Stimulated activated CD4-positive, alpha-beta T cell treated with anti-CD3 and anti-CD28 coated beads, Interleukin-4, amount 100 ng/mL, for 4 hours (primary cell): ENCODE results near the gene GMEB2.
"Not testable (repeated sequence)": the region's sequence is repeated elsewhere in the genome, so short reads cannot be mapped to it uniquely, and the experiment has no call there.

Source experiments
- DNase-seq, 2 experiments: peaks; one replicate each; pipeline ENCODE4 v3.0.0-alpha.2; 2020

Gene GMEB2, protein sequence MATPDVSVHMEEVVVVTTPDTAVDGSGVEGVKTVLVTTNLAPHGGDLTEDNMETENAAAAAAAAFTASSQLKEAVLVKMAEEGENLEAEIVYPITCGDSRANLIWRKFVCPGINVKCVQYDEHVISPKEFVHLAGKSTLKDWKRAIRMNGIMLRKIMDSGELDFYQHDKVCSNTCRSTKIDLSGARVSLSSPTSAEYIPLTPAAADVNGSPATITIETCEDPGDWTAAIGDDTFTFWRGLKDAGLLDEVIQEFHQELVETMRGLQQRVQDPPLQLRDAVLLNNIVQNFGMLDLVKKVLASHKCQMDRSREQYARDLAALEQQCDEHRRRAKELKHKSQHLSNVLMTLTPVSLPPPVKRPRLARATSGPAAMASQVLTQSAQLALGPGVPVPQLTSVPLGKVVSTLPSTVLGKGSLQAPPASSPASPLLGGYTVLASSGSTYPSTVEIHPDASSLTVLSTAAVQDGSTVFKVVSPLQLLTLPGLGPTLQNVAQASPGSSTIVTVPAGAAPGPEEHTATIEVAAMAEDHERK

DNA sequence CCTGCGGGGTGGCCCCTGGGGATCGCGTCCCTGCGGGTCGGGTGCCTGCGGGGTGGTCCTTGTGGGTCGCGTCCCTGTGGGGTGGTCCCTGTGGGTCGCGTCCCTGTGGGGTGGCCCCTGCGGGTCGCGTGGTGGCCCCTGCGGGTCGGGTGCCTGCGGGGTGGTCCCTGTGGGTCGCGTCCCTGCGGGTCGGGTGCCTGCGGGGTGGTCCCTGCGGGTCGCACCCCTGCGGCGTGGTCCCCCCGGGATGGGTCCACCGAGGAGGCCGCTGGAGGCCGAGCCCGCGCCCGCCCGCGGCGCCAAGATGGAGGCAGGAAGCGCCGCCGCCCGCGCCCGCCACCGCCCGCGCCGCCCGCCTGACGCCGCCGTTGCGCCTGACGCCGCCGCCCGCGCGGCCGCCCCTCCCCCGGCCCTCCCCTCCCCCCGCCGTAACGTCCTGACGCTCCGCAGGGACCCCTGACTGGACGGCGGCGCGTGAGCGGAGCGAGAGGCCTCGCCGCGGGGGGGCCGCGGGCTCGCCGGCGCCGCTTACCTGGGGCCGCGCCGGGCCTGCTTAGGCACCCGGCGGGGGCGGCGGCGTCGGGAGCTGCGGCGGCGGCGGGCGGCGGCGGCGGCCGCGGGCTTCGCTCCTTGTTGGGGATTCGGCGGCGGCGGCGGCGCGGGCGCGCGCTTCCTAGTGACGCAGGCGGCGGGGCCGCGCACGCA is at the start of gene GMEB2:
TSS of gene GMEB2 (minus strand) at position 678 of the 705 bp plus-strand sequence. CDS start 7,704 bp downstream, outside the sequence.
- DNase-seq = peak; percentile 72 to 79

DNA sequence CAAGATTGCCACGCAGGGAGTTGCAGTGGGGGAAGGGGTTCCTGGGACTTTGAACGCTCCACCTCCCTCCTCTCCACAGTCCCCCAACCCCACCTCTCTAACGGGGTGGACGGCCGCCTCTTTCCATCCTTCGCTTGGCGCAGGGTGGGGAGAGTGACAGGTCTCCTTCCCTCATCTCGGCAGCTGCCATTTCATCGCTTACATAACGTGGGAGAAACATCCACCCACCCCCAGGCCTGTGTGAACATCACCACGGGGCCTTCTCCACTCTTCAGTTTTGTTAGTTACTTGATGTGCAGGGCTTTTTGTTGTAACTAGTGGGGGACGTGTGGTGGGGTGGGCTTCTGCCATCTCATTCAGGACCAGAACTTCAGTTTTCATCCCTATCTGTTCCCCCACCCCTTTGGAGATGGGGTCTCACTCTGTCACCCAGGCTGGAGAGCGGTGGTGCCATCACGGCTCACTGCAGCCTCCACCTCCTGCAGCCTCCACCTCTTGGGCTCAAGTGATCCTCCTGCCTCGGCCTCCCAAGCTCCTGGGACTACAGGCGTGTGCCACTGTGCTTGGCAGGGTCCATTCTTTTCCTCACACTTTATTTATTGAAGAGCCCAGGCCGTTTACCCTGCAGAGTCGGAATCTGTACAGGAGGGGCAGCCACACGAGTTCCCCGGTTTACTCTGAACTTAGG is 48.9 kb upstream of the GMEB2 start:
- no peak for DNase-seq

DNA sequence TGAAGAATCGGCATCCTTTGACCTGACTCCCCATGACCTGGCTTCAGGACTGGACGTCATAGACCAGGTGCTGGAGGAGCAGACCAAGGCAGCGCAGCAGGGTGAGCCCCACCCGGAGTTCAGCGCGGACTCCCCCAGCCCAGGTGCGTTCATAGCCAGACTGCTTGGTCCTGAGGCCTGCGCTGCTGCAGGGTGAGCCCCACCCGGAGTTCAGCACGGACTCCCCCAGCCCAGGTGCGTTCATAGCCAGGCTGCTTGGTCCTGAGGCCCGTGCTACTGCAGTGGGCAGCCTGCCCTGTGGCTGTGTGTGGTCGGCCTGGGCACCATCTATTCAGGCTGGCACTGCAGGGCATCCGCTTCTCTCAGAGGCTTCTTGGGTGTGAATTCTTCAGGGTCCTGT is 47.0 kb upstream of the GMEB2 start:
- DNase-seq = no peak

DNA sequence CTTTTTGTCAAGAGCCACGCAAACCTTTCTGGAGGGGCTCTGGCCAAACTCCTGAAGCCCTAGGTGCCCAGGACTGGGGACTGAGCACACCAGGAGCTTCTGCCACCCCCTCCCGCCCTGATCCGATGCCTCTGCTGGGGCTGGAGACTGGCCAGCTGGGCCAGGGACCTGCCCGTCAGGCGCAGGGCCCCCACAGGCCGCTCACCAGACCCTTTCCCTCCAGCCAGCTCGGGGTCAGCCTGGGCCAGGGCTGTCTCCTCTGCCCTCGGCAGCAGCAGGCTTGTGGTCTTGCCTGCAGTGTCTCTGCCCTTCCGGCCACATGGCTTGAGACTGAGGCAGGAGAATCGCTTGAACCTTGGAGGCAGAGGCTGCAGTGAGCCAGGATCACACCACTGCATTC is 45.8 kb upstream of the GMEB2 start:
- DNase-seq = no peak

DNA sequence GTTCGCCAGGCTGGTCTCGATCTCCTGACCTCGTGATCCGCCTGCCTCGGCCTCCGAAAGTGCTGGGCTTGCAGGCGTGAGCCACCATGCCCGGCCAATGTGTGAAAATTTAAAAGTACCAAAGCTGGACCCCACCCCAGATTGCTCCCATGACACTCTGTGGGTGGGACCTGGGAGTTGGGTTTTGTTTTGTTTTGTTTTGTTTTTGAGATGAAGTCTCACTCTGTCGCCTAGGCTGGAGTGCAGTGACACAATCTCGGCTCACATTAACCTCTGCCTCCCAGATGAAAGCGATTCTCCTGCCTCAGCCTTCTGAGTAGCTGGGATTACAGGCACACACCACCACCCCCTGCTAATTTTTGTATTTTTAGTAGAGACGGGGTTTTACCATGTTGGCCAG is 44.8 kb upstream of the GMEB2 start:
- not testable (repeated sequence) for DNase-seq

DNA sequence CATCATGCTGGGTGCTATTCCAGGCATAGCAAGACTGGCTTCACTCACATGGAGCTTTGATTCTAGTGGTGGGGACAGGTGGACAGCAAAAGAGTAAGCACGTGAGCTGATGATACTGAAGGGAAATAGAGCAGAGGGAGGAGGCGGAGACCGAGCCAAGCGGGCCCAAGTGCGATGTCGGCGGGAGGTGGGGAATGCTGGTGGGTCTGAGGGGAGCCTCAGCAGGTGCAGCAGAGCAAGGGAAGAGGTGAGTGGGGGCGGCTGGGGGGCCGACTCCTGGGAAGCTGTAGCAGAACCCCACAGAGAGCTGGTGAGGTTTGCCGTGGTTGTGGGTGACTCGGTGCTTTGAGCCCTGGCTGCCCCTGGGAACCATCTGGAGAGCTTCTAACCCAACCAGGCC is 41.5 kb upstream of the GMEB2 start:
- DNase-seq = no peak

DNA sequence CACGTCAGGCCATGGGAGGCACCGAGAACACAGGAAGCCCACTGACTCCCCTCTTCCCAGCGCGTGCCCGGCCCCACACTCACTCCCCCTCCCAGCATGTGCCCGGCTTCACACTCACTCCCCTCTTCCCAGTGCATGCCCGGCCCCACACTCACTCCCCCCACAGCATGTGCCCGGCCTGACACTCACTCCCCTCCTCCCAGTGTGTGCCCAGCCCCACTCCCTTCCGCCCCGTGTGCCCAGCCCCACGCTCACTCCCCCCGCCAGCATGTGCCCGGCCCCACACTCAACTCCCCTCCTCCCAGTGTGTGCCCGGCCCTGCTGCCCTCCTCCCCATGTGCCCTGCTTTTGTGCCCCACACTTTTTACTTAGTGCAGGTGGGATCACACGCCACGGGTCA is 41.0 kb upstream of the GMEB2 start:
- DNase-seq = no peak

DNA sequence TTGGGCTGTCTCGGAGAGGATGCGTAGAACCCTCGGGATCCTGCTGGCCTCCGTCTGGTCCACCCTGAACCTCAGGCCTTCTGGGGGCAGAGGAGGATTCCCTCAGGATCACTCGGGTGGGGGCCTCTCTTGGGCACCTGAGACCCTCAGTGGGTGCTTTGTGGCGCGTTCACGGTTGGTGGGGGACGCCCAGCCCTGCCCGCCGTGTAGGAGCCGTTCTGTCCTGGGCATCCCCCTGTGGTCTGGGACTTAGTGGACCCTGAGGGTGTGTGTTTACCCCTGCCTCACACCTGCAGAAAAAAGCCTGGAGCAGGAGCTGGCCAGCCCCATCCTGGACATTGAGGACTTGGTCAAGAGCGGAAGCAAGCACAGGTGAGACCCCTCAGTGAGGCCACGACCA is 38.8 kb upstream of the GMEB2 start:
- DNase-seq = no peak

DNA sequence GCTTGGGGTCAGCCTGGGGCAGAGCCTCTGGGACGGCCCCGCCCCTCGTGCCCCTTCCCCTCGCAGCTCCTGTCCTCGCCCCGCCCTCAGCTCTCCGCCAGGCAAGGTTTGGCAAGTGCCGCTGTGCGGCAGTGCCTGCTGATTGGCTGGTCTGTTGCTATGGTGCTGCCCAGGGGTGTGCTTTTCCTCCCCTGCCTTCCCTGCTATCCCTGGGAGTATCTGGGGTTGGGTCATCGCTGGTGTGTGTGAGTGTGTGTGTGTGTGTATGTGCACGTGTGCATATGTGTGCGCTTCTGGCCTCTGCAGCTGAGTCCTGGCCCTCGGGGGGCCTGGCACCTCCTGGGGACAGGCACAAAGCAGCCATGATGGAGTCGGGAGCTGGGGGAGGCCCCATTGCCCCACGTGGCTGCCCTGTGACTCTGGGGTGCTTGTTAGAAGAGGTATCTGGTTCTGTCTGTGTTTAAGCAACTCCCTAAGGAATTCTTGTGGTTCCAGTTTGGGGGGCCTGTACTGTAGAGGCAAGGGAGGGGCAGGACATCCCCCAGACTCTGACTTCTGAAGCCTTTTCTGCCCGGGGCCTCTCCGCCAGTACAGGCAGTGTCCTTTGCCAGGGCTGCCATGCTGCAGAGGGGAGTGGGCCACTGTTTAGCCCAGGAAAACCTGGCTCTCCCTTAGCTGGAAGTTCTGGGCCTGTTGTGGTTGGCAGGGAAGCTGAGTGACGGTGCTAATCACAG is 38.1 kb upstream of the GMEB2 start:
- DNase-seq = no peak

DNA sequence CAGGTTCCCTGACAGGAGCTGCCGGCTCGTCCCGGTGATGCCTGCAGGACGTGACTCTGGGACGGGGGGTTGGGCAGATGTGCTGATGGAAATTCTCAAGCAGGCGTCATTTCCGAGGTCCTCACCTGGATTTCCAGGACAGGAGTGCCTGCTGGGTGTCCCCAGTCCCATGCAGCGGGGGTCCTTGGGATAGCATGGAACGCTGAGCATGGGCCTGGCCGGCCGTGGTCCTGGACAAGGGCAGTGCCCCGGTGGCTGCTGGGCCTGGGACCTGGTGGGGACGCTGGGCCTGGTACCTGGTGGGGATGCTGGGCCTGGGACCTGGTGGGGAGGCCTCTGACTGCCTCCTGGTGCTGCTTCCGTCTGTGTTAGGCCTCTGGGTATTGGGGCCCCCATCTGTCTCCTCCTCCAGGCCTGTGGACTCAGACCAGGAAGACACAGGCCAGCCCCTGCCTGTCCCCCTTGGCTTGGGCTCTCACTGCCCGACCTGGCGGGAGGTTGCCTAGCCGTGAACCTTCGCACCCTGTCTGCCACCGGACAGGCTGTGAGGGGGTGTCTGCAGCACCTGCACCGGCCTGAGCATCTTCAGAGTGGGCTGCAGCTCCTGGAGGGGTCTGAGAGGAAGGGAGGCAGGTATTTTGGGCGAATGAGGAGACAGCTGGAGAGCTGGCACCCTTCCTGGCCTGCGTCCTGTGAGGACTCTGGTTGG is 37.4 kb upstream of the GMEB2 start:
- DNase-seq = no peak

DNA sequence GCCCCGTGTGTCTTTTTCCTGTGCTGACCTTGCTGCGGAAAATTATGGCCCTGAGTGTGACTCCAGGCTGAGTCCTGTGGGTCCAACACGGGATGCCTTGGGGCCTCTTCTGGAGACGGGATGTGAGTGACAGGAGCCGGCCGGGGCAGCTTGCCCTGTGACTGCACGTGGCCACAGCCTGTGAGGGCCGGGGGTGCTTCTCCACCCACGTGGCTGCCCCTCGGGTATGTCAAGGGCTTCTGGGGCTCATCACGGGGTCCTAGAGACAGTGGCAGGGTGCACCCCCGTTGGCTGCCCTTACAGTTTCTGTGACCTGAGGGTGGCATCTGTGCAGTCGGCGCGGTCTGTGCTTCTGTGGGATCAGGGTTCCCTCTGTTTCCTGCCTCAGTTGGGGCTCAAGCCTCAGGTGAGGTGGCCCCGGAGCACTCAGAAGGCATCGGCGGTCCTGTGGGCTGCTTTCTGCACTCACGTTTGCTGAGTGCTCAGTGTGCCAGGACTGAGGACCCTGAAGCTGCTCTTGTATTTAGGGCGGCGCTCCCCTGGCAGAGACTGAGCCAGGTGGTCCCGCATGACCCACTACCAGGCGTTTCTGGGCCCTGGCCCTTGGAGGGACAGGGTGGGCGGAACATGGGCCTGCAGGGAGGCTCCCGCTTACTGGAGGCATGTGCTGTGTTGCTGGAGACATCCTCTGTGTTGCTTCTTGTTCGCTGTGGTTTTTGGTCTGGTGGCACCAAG is 36.6 kb upstream of the GMEB2 start:
- no peak for DNase-seq

DNA sequence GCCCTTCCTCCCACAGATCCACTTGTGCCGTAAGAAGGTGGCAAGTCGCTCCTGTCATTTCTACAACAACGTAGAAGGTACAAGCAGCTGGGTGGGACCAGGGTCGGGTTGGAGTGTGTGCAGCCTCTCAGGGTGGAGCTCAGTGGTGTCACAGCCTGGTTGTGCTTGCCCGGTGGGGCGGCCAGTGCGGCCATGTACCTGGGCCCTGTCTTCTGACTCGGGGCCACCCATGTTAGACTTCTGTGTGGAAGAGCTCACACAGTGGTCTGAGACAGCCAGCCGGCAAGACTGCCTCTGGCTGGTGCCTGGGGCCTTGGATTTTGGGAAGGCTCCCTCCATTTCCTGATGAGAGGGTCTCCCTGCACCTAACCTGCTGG is 35.9 kb upstream of the GMEB2 start:
- DNase-seq = no peak

DNA sequence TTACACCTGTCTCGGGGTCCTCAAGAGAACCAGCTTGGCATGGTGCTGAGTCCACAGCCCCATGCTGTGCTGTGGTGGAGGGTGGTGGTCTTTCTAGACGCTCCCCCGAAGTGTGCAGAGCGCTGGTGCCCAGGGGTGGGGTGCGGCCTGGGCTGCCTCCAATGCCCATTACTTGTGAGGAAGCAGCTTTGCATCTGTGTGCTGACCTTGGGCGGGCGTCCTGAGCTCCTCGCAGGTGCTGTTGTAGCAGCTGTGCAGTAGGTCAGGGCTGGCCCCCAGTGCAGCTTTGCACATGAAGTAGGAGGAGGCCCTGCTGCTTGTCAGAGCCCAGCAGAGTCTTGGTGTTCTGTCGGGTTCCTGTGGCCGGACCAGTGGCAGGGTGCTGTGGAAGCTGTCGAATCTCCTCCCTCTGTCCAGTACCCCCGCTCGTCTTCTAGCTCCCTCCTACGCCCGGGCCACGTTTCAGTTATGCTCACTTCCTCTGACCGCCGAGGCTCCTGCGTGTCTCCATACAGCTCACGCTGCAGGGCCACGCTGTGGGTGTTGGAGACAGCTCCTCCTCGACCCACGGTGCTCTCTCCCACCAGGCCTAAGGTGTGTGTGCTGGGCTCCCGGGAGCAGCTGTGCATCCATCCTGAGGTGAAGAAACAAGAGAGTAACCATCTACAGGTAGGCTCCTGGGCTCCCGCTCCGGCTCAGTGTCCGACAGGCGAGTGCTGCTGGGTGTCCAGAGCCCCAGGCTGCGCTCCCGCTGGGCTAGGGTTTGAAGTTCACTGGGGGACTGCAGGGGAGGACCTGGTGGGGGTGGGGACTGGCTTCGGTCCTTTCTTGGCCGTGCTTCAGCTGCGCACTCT is 35.3 kb upstream of the GMEB2 start:
- DNase-seq = no peak

DNA sequence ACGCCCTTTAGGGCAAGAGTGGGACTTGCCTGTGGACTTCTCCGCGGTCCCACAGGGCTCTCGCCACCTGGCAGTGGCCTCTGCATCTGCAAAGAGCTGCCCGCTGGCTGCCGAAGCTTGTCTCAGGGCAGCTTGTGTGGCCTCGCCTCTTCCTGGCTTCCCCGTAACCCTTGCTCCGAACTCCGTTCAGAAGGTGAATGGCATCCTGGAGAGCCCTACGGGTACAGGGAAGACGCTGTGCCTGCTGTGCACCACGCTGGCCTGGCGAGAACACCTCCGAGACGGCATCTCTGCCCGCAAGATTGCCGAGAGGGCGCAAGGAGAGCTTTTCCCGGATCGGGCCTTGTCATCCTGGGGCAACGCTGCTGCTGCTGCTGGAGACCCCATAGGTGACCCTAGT is 34.2 kb upstream of the GMEB2 start:
- DNase-seq = no peak

DNA sequence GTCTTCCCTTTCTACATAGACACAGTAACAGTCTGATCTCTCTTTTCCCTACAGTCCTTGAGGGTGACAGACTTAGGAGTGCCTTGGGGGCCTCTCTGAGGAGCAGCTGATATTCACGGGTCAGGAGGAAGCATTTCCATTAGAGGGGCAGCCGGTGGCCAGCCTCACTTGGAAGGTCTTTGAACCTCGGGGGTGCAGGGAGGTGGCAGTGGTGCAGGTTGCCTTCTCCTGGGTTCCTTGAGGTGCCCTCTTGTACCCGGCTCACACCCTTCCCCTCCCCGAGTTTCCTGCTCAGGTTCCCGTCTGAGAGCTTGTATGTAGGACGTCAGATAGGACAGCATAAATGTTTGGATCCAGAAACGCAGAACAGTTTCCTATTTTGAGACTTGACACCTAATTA is 33.7 kb upstream of the GMEB2 start:
- DNase-seq = no peak

DNA sequence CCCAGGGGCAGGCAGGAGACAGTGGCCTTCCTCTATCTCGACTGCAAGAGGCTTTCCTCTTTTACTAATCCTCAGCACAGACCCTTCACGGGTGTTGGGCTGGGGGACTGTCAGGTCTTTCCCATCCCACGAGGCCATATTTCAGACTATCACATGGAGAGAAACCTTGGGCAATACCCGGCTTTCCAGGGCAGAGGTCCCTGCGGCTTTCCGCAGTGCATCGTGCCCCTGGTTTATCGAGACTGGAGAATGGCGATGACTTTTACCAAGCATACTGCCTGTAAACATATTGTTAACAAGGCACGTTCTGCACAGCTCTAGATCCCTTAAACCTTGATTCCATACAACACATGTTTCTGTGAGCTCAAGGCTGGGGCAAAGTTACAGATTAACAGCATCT is 33.3 kb upstream of the GMEB2 start:
- not testable (repeated sequence) for DNase-seq

DNA sequence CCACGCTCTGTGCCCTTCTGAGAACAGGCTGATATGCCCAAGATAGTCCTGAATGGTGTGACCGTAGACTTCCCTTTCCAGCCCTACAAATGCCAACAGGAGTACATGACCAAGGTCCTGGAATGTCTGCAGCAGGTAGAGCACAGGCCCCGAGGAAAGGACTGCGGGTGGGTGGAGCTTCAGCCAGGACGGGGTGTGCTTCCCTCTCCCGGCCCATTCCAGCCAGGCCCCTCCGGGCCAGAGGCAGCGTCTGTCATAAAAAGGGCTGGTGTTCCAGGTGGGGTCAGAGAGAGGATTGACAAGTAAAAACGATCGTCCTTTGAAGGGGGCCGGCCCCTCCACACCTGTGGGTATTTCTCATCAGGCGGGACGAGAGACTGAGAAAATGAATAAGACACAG is 32.5 kb upstream of the GMEB2 start:
- no peak for DNase-seq

DNA sequence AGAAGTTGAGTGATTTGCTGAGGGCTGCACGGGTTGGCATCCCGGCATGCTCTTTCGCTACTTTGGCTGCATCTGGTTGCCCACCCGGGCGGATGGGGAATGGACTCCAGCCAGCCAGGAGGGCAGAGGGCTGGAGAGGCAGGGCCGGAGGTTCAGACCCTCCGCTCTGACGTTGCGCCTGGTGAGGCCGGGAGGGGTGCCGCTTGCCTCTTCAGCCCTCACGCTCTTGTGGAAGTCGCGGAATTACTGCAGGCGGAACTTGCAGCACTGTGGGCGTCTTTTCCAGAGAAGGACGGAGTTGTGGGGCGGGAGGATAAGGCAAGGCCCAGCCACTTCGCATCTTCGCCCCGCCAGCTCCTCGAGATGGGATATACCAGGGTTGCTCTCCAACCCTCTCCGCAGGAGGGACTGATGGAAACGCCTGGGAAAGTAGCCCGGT is 31.9 kb upstream of the GMEB2 start:
- no peak for DNase-seq

DNA sequence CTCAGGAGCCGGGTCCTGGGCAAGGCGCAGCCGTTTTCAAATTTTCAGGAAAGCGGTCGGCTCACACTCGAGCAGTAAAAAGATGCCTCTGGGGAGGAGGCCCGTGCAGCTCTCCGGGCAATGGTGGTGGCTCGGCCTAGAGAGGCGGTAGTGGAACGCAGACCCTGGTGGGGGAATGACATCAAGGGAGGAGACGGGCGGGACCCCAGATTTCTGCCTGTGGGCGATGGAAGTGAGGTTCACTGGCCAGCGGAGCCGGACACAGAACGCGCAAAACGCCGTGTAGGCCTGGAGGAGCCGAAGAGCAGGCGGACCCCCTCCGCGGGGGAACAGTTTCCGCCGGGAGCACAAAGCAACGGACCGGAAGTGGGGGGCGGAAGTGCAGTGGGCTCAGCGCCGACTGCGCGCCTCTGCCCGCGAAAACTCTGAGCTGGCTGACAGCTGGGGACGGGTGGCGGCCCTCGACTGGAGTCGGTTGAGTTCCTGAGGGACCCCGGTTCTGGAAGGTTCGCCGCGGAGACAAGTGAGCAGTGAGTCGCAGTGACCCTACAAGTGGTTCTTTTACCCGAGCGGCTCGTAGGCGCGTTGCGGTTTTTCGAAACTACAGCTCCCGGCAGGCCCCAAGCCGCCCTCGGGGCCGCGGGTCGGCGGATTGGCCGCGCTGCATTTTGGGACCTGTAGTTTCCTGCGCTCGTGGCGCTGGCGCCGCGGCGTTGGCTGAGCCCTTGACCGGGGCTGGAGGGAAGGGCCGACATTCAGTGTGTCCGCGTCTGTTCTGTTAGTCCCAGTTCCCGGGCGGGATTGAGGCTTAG is 31.2 kb upstream of the GMEB2 start, which contains the start of gene RTEL1:
TSS of gene RTEL1 (plus strand) at position 376 of the 812 bp plus-strand sequence. CDS start 1,091 bp downstream, outside the sequence.
- DNase-seq = peak; percentile 82 to 85
